C4-2B (cell line): Measurements from ENCODE around the gene RAG1.
A peak's percentile ranks its signal among the peaks of the same experiment; 100 is the strongest.

Experiments used
- H3K27ac ChIP-seq: fragments of 450-650 bp; 2 replicates; pipeline ENCODE4 v1.5.1; 2017
- ZFX ChIP-seq: fragments of 450-650 bp; IDR thresholded peaks from 2 replicates; pipeline ENCODE4 v1.6.1; 2017
- TF ChIP-seq, protein P1 (sequence below): fragments of 450-650 bp; conservative IDR thresholded peaks from 2 replicates; pipeline ENCODE4 v1.5.1; 2017; ENCODE audit warnings: mild to moderate bottlenecking

Gene RAG1

DNA sequence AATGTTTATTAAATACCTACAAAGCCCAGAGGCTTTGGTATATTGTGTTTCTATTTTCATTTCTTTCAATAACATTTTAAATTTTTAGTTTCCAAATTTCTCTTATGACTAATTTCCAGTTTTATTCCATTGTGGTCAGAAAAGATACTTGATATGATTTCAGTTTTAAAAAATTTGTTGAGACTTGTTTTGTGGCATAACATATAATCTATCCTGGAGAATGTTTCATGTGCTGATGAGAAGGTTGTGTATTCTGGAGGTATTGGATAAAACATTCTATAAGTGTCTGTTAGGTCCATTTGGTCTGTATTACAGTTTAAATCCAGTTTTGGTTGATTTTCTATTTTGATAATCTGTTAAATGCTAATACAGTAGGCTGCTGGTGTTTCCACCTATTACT is 9.8 kb upstream of the RAG1 start:
- TF ChIP-seq, protein P1, sequence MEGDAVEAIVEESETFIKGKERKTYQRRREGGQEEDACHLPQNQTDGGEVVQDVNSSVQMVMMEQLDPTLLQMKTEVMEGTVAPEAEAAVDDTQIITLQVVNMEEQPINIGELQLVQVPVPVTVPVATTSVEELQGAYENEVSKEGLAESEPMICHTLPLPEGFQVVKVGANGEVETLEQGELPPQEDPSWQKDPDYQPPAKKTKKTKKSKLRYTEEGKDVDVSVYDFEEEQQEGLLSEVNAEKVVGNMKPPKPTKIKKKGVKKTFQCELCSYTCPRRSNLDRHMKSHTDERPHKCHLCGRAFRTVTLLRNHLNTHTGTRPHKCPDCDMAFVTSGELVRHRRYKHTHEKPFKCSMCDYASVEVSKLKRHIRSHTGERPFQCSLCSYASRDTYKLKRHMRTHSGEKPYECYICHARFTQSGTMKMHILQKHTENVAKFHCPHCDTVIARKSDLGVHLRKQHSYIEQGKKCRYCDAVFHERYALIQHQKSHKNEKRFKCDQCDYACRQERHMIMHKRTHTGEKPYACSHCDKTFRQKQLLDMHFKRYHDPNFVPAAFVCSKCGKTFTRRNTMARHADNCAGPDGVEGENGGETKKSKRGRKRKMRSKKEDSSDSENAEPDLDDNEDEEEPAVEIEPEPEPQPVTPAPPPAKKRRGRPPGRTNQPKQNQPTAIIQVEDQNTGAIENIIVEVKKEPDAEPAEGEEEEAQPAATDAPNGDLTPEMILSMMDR = no peak
- TF ChIP-seq ZFX = no peak
- no peak overlapping the region for H3K27ac ChIP-seq

DNA sequence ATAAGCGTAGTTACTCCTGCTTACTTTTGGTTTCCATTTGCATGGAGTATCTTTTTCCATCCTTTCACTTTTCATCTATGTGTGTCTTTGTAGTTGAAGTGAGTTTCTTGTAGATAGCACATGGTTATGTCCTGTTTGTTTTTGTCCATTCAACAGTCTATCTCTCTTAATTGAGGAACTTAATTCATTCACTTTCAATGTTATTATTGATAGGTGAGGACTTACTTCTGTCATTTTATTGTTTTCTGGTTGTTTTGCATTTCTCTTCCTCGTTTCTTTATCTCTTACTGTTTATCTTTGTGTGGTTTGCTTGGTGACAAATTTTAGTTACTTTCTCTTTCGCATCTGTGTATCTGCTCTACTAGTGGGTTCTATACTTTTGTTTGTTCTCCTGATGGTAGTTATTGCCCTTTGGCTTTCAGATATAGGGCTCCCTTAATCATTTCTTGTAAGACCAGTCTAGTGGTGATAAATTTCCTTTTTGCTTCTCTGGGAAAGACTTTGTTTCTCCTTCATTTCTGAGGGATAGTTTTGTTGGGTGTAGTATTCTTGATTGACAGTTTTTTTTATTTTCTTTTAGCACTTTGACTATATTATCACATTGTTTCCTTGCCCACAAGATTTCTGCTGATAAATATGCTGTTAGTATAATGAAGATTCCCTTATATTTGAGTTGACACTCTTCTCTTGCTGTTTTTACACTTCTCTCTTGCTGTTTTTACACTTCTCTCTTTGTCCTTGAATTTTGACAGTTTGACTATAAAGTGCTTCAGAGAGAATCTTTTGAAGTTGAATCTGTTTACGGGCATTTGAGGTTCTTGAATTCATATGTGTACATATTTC is 9.0 kb upstream of the RAG1 start:
- no peak for TF ChIP-seq ZFX
- TF ChIP-seq, protein P1 = no peak
- no peak overlapping the region for H3K27ac ChIP-seq

DNA sequence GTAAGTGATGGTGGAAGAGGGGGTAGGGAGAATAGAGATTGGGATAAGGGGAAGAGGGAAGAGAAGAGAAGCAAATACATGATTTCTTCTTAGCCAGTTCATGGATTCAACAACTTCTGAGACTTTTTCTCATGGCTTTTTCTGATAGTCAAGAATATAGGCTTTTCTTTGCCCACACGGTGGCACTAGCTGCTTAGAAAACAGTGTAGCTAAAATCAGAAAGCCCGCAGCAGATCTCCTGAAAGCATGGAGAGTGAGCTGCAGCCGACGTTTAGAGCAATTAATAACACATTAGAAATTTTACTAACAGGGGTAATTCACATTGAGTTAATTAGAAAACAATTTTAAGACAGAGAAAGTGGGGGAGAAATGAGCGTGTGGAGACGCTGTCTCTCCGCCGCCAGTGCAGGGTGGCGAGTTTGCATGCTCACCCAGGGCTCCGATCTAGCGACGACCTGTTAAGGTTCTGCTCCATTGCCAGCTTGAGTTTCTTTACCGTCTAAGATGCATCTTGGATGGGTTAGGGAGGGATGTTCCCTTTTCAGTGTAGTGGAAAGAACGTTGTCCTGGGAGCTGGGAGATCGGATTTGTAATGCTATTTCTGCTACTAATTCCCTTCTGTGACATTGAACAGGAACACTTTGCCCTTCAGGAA is 3.3 kb upstream of the RAG1 start:
- H3K27ac ChIP-seq = no peak overlapping the region
- TF ChIP-seq ZFX = no peak
- TF ChIP-seq, protein P1 = peak; percentile 80

DNA sequence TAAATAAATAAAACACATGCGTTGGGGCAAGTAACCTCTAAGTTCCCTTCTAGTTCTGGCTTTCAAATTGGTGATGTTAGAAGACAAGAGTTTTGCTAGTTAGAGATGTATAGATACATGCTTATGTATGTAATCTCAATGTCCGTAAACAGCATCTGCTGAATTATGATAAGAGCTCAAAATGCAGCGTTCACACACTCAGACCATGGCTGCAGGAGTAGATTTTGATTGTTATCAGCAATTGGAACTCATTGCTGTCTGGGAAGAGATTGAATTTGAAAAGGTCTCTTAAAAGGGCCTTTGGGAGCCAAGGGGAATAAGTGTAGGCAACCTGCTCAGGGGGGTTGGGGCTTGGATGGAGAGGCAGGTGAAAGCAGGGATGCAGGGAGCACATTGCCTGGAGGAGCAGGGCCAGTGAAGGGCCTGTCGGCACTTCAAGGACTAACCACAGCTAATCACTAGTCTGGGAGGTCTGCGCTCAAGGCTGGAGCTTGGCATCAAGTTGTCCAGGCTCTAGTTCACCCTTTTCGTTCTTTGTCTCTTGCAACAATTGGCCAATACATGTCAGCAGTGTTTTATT is 2.7 kb upstream of the RAG1 start:
- TF ChIP-seq, protein P1 = no peak
- TF ChIP-seq ZFX = no peak

DNA sequence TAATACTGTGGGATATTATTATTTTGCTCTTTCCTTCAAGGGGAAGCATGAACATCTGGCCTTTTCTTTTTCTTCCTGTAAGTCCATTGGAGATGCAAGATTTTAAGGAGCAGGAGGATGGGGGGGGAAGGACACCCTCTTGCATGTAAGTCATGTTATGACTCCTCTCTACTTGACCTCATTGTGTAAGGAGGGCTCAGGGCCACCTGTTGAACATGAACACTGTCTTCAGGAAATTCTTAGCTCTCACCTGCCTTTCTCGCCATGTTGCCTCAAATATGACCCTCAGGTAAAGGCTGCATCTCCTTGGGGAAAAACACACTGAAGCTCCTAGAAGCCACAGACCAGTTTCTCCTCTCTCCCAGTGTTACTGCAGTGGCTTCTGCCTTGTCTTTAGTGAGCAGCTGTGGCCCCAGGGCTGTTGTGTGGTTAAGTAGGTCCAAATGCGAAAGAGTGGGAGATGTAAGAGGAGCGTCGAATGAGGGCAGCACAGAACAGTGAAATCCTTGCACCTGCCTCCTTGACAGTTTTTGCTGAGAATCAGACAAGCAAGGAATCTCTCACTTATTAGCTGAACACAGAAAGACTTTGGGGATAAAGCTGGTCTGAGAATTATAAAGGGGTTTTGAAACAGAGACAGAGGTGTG is 1.3 kb upstream of the RAG1 start:
- no peak for TF ChIP-seq ZFX
- TF ChIP-seq, protein P1 = no peak
- no peak overlapping the region for H3K27ac ChIP-seq

More for the DNA sequence above, 2.7 kb upstream of the RAG1 start:
- H3K27ac ChIP-seq = no peak overlapping the region

DNA sequence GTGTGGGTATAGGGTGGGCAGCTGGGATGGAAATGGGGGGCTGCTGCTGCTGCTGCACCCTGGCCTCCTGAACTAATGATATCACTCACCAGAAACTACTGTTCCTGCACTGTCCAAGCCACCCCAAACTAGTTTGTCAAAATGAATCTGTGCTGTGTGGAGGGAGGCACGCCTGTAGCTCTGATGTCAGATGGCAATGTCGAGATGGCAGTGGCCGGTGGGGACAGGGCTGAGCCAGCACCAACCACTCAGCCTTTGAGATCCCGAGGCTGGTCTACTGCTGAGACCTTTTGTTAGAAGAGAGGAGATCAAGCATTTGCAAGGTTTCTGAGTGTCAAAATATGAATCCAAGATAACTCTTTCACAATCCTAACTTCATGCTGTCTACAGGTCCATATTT is 1.3 kb downstream of the RAG1 start:
- TF ChIP-seq, protein P1 = no peak
- no peak for TF ChIP-seq ZFX

DNA sequence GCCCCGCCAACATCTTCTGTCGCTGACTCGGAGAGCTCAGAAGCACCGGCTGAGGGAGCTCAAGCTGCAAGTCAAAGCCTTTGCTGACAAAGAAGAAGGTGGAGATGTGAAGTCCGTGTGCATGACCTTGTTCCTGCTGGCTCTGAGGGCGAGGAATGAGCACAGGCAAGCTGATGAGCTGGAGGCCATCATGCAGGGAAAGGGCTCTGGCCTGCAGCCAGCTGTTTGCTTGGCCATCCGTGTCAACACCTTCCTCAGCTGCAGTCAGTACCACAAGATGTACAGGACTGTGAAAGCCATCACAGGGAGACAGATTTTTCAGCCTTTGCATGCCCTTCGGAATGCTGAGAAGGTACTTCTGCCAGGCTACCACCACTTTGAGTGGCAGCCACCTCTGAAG is 6.7 kb downstream of the RAG1 start:
- H3K27ac ChIP-seq = no peak overlapping the region
- no peak for TF ChIP-seq ZFX
- TF ChIP-seq, protein P1 = no peak

More for the DNA sequence above, 1.3 kb downstream of the RAG1 start:
- H3K27ac ChIP-seq = no peak overlapping the region
